Upper lobe of left lung (tissue), 4 donors: Measurements from ENCODE around the gene CLPTM1L.

Experiments
- CTCF ChIP-seq, 6 experiments: fragments of 450-650 bp in 4 of 6; fragments of 200-600 bp in 2 of 6; sonication (generic) in 2 of 6; IDR thresholded peaks; one replicate each; pipeline ENCODE4 v1.5.1; 2016 to 2019; ENCODE audit warnings: antibody characterized with exemption in 6 of 6
- POLR2A ChIP-seq, 4 donors: fragments of 450-650 bp; IDR thresholded peaks; one replicate each; pipeline ENCODE4 v1.5.1; 2016 to 2017; ENCODE audit warnings: antibody characterized with exemption in 4 of 4, mild to moderate bottlenecking in 2 of 4

GRCh38 chr5:1330146-1330846 lies 14.6 kb downstream of the CLPTM1L start:
- TF ChIP-seq CTCF (IDR thresholded peaks at IDR 0.05) (no peak), POLR2A (IDR thresholded peaks at IDR 0.05) (no peak)
